Renal pelvis (tissue), 12 donors: ENCODE measurements around the gene C1GALT1C1. TPM values are rescaled to one million over a fixed set of nuclear protein-coding genes. Genes with fewer than 3 reads are reported as not detected.
"Not testable (repeated sequence)": the region's sequence is repeated elsewhere in the genome, so short reads cannot be mapped to it uniquely, and the experiment has no call there.

Source experiments
- DNase-seq: peaks from one replicate; pipeline ENCODE4 v3.0.0-alpha.2; 2013
- long read RNA-seq, 16 experiments: transcript quantifications; one replicate each; lab custom pipeline, GENCODE V29; 2026
- polyA plus RNA-seq, 3 donors: library from polyadenylated mRNA; unstranded; fragments of 120-200 nt; gene quantifications; one replicate each; pipeline ENCODE4 v1.2.1, GENCODE V29; 2013; ENCODE audit not compliant: insufficient read length in 3 of 3

C1GALT1C1 gene
- 10 to 100 TPM; 27.5 to 30.4 (median 29.3) TPM for polyA plus RNA-seq
- long read RNA-seq, donor 1, transcript C1GALT1C1-201 (2 exons, 1,613 nt): major isoform, 21 of 21 reads
- long read RNA-seq, donor 1, partial matches to known transcripts: 0 of 21 reads
- long read RNA-seq, donor 1, other reads (novel, unspliced or antisense): 0 of 21 reads
- long read RNA-seq, donor 2, transcript C1GALT1C1-201 (2 exons, 1,613 nt): major isoform, 25 of 25 reads
- long read RNA-seq, donor 2, partial matches to known transcripts: 0 of 25 reads
- long read RNA-seq, donor 2, other reads (novel, unspliced or antisense): 0 of 25 reads
- long read RNA-seq, donor 3, transcript C1GALT1C1-201 (2 exons, 1,613 nt): major isoform, 18 of 37 reads
- long read RNA-seq, donor 3, partial matches to known transcripts: 19 of 37 reads
- long read RNA-seq, donor 3, other reads (novel, unspliced or antisense): 0 of 37 reads
- long read RNA-seq, donor 4, transcript C1GALT1C1-201 (2 exons, 1,613 nt): major isoform, 24 of 24 reads
- long read RNA-seq, donor 4, partial matches to known transcripts: 0 of 24 reads
- long read RNA-seq, donor 4, other reads (novel, unspliced or antisense): 0 of 24 reads
- long read RNA-seq, donor 5, transcript C1GALT1C1-201 (2 exons, 1,613 nt): major isoform, 13 of 13 reads
- long read RNA-seq, donor 5, partial matches to known transcripts: 0 of 13 reads
- long read RNA-seq, donor 5, other reads (novel, unspliced or antisense): 0 of 13 reads
- long read RNA-seq, donor 6, transcript C1GALT1C1-201 (2 exons, 1,613 nt): major isoform, 17 of 17 reads
- long read RNA-seq, donor 6, partial matches to known transcripts: 0 of 17 reads
- long read RNA-seq, donor 6, other reads (novel, unspliced or antisense): 0 of 17 reads
- long read RNA-seq, donor 7, transcript C1GALT1C1-201 (2 exons, 1,613 nt): major isoform, 23 of 23 reads
- long read RNA-seq, donor 7, partial matches to known transcripts: 0 of 23 reads
- long read RNA-seq, donor 7, other reads (novel, unspliced or antisense): 0 of 23 reads
- long read RNA-seq, donor 8, transcript C1GALT1C1-201 (2 exons, 1,613 nt): major isoform, 6 of 6 reads
- long read RNA-seq, donor 8, partial matches to known transcripts: 0 of 6 reads
- long read RNA-seq, donor 8, other reads (novel, unspliced or antisense): 0 of 6 reads
- long read RNA-seq, donor 9, transcript C1GALT1C1-201 (2 exons, 1,613 nt): major isoform, 25 of 25 reads
- long read RNA-seq, donor 9, partial matches to known transcripts: 0 of 25 reads
- long read RNA-seq, donor 9, other reads (novel, unspliced or antisense): 0 of 25 reads
- long read RNA-seq, donor 10, transcript C1GALT1C1-201 (2 exons, 1,613 nt): major isoform, 9 of 9 reads
- long read RNA-seq, donor 10, partial matches to known transcripts: 0 of 9 reads
- long read RNA-seq, donor 10, other reads (novel, unspliced or antisense): 0 of 9 reads
- long read RNA-seq, donor 11, transcript C1GALT1C1-201 (2 exons, 1,613 nt): major isoform, 12 of 27 reads
- long read RNA-seq, donor 11, partial matches to known transcripts: 15 of 27 reads
- long read RNA-seq, donor 11, other reads (novel, unspliced or antisense): 0 of 27 reads
- long read RNA-seq, donor 12, transcript C1GALT1C1-201 (2 exons, 1,613 nt): major isoform, 30 of 30 reads
- long read RNA-seq, donor 12, partial matches to known transcripts: 0 of 30 reads
- long read RNA-seq, donor 12, other reads (novel, unspliced or antisense): 0 of 30 reads
- long read RNA-seq, donor 13, transcript C1GALT1C1-201 (2 exons, 1,613 nt): major isoform, 11 of 11 reads
- long read RNA-seq, donor 13, partial matches to known transcripts: 0 of 11 reads
- long read RNA-seq, donor 13, other reads (novel, unspliced or antisense): 0 of 11 reads
- long read RNA-seq, donor 14, transcript C1GALT1C1-201 (2 exons, 1,613 nt): major isoform, 25 of 26 reads
- long read RNA-seq, donor 14, partial matches to known transcripts: 0 of 26 reads
- long read RNA-seq, donor 14, other reads (novel, unspliced or antisense): 0 of 26 reads
- long read RNA-seq, donor 15, transcript C1GALT1C1-201 (2 exons, 1,613 nt): major isoform, 19 of 19 reads
- long read RNA-seq, donor 15, partial matches to known transcripts: 0 of 19 reads
- long read RNA-seq, donor 15, other reads (novel, unspliced or antisense): 0 of 19 reads
- long read RNA-seq, donor 16, transcript C1GALT1C1-201 (2 exons, 1,613 nt): major isoform, 13 of 13 reads
- long read RNA-seq, donor 16, partial matches to known transcripts: 0 of 13 reads
- long read RNA-seq, donor 16, other reads (novel, unspliced or antisense): 0 of 13 reads

DNA sequence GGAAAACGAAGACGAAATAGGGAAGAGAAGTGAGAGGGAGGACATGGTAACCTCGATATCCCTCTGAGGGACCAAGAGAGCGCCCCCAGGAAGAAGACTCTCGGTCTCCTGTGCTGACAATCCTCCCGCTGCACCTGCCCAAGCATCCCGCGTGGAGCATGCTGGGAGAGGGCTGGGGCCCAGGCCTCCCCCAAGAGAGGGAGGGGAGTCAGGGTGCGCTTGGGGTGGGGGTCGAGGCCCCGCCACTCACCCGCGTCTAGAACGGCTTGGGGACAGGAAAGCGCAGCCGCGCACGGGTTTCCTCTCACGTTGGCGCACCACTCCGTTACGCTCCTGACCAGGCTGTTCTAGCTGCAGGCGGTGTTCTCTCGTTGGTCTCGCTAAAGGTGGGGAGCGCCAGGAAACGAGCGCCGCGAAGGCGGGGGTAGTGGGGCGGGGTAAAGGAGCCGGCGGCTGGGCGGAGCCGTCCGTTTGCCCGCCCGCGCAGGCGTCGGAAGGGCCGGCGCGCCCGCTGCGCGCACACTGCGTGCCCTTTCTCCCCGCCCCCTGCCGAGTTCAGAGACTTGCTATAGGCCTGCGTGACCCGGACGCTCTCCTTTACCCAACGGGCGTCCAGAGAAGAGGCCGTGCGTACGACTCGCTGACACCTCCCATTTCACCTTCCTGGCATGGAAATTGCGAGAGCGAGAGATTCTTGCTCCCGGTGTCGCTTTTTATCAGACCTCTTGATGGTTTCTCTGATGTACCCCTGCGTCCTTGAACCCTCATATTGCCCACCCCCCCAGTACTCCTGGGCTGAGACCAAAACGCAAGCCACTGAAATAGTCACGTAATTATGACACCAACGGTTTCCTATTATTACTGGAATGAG is at the start of gene C1GALT1C1:
Gene C1GALT1C1, minus strand, starts transcription at position 388 of the 871 bp plus-strand sequence. CDS start 2,888 bp downstream, outside the sequence.
- peak; percentile 89 for DNase-seq

DNA sequence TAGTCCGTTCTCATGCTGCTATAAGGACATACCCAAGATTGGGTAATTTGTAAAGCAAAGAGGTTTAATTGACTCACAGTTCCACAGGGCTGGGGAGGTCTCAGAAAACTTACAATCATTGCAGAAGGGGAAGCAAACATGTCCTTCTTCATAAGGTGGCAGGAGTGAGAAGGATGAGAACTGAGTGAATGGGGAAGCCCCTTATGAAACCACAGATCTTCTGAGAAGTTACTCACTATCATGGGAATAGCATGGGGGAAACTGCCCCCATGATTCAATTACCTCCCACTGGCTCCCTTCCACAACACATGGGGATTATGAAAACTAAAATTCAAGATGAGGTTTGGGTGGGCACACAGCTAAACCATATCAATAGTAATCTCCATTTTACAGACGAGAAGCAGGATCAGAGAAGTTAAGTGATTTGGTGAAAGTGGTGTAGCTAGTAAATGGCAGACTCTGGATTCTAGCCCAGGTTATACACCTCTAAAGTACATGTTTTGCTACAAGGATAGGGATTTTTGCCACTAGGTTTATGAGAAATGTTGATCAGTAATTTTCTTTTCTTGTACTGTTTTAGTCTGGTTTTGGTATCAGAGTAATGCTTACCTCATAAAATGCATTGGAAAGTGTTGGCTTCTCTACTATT is 47.3 kb upstream of the C1GALT1C1 start:
- no peak for DNase-seq

DNA sequence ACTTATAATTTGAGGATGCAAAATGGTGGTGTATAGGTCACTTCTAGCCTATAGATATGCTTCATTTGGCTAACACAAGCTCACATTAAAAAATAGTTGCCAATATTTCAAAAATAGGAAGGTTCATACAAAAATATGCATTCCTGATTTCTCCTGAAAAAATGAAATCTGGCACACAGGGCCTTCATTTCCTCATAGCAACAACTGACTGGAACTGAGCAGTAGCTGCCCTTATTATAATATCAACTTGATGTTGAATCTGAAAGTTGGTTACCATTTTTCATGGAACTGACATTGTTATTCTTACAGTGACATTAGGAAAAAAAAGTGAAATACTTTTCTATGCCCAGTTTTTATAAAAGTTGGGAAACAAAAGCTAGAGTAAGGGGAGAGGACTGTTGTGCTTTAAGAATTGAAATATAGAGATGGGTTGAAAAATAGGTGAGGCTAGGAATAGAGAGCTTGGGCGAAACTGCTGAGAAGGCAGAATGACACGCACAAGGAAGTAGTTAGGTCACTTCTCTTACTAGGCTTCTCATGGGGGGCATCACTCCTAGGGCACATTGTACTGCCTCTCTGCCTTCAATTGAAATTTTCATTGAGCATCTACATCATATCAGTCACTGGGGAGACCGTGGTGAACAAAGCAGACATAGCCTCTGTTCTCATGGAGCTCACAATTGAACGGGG is 43.1 kb upstream of the C1GALT1C1 start:
- no peak for DNase-seq

DNA sequence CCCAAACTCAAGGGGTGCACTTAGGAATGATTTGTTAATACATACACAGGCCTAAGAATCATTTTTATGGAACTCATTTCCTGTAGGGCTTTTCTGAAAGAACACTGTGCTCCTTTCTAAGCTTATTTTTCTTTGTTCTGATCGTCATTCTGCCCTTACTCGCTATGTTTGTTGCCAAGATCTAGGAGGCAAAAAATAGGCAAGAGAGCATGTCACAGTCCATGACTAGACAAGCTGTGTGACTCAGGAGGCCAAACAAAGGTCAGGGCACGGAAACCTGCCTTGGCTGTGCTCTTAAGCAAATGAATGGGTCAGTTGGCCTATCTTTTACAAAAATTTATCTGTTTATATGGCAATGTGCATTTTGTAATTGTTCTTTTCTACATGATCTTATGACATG is 42.5 kb upstream of the C1GALT1C1 start:
- no peak for DNase-seq

DNA sequence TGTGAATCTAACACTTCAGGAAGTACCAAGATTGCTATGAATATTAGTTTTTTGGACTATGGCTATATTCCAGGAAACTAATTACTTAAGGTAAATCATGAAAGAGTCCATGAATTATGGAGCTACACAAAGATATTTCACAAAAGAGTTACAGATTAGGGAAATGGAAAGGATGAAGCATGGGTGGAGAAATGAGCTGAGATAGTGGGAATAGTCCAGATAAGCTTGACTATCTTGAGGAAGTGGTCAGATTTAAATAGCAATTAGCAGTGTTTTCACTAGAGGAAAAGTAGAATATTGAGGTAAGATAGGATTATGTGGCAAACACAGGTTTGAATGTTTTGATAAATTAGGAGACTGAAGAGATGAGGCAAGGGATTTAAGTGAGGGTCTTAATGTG is 42.1 kb upstream of the C1GALT1C1 start:
- DNase-seq: no peak

DNA sequence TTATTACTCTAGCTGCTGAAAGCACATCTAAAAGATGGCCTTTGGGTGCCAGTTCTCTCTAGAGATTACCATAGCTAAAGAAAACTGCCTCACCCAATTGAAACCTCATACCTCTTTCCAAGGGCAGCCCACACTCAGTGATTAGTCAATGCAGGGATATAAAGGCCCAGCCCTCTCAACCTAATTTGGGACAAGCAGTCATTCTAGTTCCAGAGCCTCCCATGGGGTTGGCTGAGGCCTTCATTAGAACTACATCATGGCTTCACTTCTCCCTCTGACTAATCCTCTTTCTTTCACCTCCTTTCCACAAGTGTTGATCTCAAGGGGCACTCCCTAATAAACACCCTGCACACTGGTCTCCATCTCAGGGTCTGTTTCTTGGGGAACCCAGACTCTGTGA is 38.5 kb upstream of the C1GALT1C1 start:
- no peak for DNase-seq

DNA sequence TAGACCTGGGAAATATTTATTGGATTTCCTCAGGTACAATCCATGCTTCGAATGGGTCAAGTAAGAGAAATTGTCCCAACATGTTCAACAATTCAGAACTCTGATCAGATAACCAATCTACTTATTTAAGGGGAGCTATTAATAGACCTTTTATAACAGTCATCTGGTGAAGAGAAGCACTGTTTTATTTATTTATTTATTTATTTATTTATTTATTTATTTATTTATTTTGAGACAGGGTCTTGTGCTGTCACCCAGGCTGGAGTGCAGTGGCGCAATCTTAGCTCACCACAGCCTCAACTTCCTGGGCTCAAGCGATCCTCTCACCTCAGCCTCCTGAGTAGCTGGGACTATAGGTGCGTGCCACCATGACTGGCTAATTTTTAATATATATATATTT is 34.7 kb upstream of the C1GALT1C1 start:
- not testable (repeated sequence) for DNase-seq

DNA sequence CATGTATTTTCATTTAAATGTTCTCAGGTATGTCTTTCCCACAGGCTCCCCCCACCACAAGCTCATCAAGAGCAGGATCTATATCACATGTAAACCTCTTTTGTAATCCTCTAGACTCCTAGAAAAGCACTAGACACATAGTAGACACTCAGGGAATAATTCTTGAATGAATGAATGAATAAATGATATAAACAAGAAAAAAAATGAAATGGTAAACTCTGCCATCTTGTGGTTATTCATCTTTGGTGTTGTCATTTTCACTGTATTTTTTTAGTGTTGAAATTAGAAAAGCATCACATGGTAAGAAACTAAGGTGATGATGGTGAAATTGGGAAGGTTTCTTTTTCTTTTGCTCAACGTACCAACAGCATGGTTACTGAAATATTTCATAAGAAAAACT is 34.2 kb upstream of the C1GALT1C1 start:
- DNase-seq: no peak

DNA sequence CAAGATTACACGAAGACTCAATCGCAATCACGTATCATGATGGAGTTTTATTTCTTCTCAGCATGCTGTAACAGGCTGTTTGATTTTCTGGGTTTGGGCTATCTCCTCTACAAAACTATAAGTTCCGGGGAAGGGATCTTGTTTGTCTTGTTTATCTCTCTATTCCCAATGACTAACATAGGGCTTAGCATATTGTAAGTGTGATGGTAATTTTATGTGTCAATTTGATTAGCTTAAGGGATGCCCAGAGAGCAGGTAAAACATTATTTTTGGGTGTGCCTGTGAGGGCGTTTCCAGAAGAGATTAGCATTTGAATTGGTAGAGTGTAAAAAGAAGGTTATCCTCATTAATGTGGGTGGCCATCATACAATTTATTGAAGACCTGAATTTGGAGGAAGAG is 32.8 kb upstream of the C1GALT1C1 start:
- no peak for DNase-seq

DNA sequence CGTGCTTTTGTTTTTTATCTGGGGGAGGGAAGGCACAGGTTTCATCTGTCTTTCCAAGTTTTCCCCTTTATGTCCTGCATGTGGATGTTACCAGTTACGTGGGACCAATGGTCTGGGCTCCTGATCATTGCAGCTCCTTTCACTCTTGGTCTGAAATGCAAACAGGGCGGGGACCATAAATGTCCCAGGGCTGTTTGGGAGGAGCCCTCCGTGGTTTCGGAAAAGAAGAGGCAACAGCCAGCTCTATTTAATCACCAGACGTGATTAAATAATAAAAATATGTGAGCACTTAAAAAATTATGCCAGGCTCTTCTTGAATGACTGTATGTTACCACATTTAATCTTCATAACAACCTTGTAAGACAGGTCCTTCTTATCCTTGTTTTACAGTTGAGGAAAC is 30.8 kb upstream of the C1GALT1C1 start:
- DNase-seq: no peak

DNA sequence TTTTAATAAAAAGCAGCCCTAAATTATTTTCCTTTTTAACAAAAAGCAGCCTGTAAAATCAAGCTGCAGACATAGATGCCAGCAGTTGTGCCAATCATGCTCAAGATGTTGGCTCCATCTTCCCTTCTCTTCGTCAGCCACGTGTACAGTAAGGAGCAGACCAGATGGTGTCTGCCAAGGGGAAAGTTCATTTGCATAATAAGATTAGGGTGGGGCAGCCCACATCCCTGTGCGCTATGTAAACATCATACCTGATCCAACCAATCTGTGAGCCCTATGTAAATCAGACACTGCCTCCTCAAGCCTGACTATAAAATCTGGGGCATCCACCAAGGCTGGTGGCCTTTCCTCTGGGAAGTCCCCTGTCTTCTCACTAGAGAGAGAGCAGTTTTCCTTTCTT is 23.1 kb upstream of the C1GALT1C1 start:
- DNase-seq: no peak

DNA sequence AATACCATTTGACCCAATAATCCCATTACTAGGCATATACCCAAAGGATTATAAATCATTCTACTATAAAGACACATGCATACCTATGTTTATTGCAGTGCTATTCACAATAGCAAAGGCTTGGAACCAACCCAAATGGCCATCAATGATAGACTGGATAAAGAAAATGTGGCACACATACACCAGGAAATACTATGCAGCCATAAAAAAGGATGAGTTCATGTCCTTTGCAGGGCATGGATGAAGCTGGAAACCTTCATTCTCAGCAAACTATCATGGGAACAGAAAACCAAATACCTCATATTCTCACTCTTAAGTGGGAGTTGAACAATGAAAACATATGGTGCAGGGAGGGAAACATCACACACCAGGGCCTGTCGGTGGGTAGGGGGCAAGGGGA is 22.4 kb upstream of the C1GALT1C1 start:
- DNase-seq: not testable (repeated sequence)

DNA sequence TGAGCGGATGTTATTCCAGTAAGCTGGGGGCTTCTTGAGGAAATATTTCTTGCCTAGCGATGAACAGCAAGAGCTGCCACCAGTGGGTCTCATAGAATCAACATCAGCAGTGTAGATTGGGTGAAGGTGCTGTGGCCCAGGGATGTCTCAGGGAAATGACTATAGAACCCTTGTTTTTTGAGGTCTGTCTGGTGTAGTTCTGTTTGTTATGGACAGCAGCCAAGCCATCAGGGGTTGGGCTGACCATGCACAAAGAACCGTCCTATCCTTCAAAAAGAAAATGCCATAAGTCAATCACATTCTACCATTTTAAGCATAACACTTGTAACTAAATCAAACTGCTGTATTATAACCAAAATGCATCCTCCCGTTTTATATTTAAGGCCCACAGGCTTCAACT is 17.3 kb upstream of the C1GALT1C1 start:
- no peak for DNase-seq

DNA sequence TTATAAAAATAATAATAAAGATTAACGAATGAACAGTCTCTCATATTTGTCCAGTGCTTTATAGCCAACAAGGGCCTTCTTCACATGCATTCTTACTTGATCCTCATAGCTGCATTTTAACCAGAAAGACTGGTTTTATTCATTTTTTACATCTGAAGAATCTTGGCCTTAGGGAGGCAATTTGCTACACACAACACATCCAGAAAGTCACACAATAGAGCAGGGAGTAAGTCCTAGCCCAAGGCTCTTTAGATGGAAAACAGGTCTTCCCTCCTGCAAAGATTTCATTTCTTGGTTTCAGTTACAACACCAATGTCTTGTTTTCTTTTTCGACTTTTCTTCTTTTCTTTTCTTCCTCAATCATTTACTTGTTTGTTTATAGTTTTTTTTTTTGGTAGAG is 13.0 kb upstream of the C1GALT1C1 start:
- DNase-seq: no peak

DNA sequence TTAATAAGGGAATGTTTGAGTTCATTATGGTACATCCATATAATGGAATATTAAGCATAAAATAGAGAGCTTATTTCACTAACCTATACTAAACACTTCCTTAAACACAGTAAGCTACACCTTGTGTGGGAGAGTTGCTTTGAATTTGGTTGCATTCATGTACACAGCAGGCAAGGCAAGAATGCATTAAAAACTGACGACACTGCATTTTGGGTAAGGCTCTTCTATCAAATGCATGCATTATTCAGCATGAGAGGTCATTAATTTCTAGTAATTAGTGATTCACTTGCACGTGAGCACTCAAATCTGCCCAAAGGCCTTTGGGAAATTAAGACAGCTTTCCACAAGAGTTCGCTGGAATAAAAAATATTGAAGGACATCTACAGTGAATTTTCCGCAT is 8.8 kb upstream of the C1GALT1C1 start:
- DNase-seq: no peak

DNA sequence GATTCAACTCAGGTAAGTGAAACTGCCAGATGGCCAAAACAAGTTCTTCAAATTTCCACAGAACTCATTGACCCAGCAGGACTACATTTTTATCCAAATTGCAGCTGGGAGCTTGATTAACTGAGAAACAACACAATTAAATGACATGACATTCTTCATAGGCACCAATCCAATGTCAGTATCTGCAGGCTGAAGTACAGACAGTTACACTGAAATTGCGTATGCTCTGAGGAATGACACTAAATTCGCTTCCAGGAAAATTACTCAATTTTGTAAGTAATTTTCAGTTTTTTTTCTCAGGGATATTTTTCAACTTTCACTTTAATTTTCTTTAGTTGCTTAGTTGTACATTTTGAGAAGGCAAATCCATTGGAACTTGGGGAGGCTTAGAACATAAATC is 4.5 kb downstream of the C1GALT1C1 start:
- no peak for DNase-seq

DNA sequence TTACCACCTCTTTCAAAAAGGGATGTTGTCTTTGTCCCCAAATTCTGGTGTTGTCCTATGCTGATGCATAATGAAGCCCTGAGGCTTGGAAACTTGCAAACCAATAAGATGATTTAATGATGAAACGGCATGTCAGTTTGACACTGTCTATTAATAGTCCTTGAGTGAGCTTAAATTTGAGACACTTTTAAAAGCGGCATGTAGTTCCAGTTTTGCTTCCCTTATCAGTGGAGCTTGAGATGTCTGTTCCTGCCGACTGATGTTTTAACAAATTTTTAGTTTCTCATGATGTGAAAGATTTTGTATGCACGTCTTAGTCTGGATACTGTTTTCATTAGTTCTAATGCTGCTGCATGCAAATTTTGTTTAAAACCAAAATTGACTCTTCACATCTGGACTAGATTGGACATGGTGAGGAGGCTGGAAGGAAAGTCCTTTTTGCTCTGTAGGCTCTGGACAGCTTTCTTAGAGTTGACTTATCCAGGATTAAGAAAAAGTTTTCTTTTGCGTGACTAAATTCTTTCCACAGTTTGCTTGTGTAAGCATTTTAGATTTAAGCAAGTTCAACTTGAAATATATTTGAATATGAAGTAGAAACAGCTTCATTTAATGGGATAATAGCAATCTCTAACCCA is 11.7 kb downstream of the C1GALT1C1 start:
- DNase-seq: no peak
